Testis (tissue), 3 donors: ENCODE measurements around the gene HHATL. TPM values are rescaled to one million over a fixed set of nuclear protein-coding genes. Genes with fewer than 3 reads are reported as not detected.

Source experiments
- DNase-seq: peaks from one replicate; pipeline ENCODE4 v3.0.0-alpha.2; 2019
- H3K27ac ChIP-seq, 2 donors: fragments of 200-600 bp; sonication (generic); one replicate each; pipeline ENCODE4 v1.5.1; 2019
- H3K27me3 ChIP-seq: fragments of 200-600 bp; sonication (generic); one replicate; pipeline ENCODE4 v1.5.1; 2019
- H3K36me3 ChIP-seq: fragments of 200-600 bp; sonication (generic); one replicate; pipeline ENCODE4 v1.5.1; 2017; ENCODE audit warnings: low read depth; ENCODE audit errors: missing control alignments
- H3K4me1 ChIP-seq: fragments of 200-600 bp; sonication (generic); one replicate; pipeline ENCODE4 v1.5.1; 2019
- H3K4me3 ChIP-seq, 2 donors: fragments of 200-600 bp; sonication (generic); one replicate each; pipeline ENCODE4 v1.5.1; 2017 to 2019
- H3K9me3 ChIP-seq: fragments of 200-600 bp; sonication (generic); one replicate; pipeline ENCODE4 v1.5.1; 2017
- POLR2A ChIP-seq: fragments of 450-650 bp; IDR thresholded peaks from one replicate; pipeline ENCODE4 v1.6.1; 2017; ENCODE audit warnings: antibody characterized with exemption, mild to moderate bottlenecking, moderate library complexity
- WGBS, 2 donors: methylation state at CpG; one replicate each; pipeline ENCODE4 v1.1.5; 2018; 5-methylcytosine and 5-hydroxymethylcytosine counted together
- intact Hi-C: fragments of 100-400 bp; cut with DNase I; formaldehyde crosslinking; loops from one replicate; pipeline ENCODE4 v1.15.1; 2023; ENCODE audit warnings: low total_unique reads
- polyA plus RNA-seq: library from polyadenylated mRNA; stranded (reverse); fragments of 350-450 nt; fragmentation: Illumina TruSeq; extraction: RNeasy Lipid Tissue Mini Kit (QIAGEN cat#74804); gene quantifications from one replicate; pipeline ENCODE4 v1.2.3, GENCODE V29; 2014; ENCODE audit warnings: low read depth, low replicate concordance; ENCODE audit not compliant: insufficient read depth
- total RNA-seq, 2 donors: library from RNA; depleted of rRNA; stranded (reverse); fragments of >200 nt; gene quantifications; one replicate each; pipeline ENCODE4 v1.2.3, GENCODE V29; 2016
- TF ChIP-seq, protein P1 (sequence below), 3 experiments: fragments of 450-650 bp in 2 of 3; fragments of 200-600 bp in 1 of 3; sonication (generic) in 1 of 3; IDR thresholded peaks; one replicate each; pipeline ENCODE4 v1.5.1; 2016 to 2019; ENCODE audit warnings: antibody characterized with exemption in 3 of 3, mild to moderate bottlenecking in 2 of 3, moderate library complexity in 1 of 3

HHATL gene
- total and polyA plus RNA-seq, 3 donors from 2014 or later, result 6.1 to 7.2 (median 6.4) TPM

DNA sequence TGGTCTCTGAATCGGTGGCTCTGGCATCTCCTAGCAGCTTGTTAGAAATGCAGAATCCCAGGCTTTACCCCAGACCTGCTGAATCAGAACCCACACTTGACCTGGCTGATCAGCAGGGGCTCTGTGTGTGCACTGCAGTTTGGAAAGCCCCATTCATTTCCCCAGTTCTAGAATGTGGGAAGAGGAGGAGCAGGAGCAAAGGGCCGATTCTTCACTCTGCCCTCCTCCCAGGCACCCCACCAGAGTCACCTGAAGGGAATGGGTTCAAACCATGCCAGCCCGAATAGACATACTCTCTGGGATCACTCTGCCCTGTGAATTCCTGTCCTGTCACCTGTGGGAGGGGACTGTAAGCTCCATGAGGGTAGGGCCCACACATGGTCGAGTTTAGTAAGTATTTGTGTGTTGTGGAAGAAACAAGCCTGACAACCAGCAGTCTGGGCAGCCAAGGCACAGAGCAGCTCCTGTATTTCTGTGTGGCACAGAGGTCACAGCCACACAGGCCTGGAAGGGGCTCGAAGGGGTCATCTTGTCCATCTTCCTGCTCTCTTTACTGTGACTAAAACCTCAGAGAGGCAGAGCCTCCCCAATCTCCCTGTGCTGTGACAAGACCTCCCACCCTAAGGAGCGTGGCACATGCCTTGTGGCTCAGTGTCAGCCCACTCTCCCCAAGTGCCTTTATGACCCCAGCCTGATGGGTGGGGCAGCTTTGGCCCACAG is 29.0 kb upstream of the HHATL start:
- Histone ChIP-seq H3K4me1 (peaks cover 18% of the 10 kb centered on the region), H3K36me3 (no peaks in the 10 kb centered on the region), H3K4me3 (no peak overlapping the region), H3K27me3 (no peaks in the 10 kb centered on the region), H3K27ac (peak overlapping the region; percentile 53 to 74), H3K9me3 (no peaks in the 10 kb centered on the region)
- TF ChIP-seq, protein P1, sequence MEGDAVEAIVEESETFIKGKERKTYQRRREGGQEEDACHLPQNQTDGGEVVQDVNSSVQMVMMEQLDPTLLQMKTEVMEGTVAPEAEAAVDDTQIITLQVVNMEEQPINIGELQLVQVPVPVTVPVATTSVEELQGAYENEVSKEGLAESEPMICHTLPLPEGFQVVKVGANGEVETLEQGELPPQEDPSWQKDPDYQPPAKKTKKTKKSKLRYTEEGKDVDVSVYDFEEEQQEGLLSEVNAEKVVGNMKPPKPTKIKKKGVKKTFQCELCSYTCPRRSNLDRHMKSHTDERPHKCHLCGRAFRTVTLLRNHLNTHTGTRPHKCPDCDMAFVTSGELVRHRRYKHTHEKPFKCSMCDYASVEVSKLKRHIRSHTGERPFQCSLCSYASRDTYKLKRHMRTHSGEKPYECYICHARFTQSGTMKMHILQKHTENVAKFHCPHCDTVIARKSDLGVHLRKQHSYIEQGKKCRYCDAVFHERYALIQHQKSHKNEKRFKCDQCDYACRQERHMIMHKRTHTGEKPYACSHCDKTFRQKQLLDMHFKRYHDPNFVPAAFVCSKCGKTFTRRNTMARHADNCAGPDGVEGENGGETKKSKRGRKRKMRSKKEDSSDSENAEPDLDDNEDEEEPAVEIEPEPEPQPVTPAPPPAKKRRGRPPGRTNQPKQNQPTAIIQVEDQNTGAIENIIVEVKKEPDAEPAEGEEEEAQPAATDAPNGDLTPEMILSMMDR (IDR thresholded peaks at IDR 0.05), result no peak
- intact Hi-C loops, result no loop called here
- WGBS, 2 donors, result 76 to 80% methylated on average over 4 to 6 of the region's 6 CpGs
- peak; percentile 11 for DNase-seq

DNA sequence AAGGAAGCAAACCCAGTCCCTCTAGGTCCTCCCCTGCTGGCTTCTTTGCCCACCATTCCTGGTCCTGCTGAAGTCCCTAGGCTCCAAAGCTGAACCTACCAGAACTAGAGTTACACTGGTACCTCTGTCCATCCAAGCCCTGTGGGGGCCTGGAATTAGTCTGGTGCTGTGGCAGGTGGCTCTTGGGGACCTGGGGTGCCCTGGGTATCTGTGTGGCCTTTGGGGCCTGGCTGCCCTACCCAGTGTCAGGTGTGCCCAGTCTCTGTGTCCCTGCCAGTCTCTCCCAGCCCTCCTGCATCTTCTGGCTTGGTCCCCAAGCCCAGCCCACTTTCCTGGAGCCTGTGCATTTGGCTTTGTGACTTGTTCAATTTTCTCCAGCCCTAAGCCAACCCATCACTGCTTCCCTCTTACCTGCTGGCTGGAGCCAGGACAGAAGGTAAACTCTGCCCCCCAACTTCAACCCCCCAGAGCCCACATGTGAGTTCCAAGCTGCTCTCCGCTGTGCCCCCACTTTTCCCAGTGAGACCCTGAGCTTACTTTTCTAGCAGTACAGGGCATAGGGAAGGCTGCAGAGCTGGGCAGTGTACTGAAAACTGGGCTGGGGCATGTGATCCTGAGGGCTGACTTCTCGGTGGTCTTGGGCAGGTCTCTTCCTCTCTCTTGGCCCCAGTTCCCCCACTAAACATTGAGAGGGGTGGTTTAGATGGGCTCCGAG is 28.3 kb upstream of the HHATL start:
- no peak for DNase-seq
- TF ChIP-seq, protein P1 (IDR thresholded peaks at IDR 0.05), result no peak
- no peak for TF ChIP-seq POLR2A
- Histone ChIP-seq H3K4me1 (peaks cover 18% of the 10 kb centered on the region), H3K9me3 (no peaks in the 10 kb centered on the region), H3K27me3 (no peaks in the 10 kb centered on the region), H3K4me3 (no peak overlapping the region), H3K27ac (peak overlapping the region in 1 of 2 donors; percentile 53), H3K36me3 (no peaks in the 10 kb centered on the region)
- WGBS, 2 donors, result 91 to 100% methylated on average over 2 to 3 of the region's 3 CpGs
- intact Hi-C loops, result no loop called here

- no peak overlapping the region for H3K27ac ChIP-seq
- H3K4me1 ChIP-seq, result peaks cover 18% of the 10 kb centered on the region
- no peak for DNase-seq
Observed at GRCh38 chr3:42730294-42730693, 27.7 kb upstream of the HHATL start.

DNA sequence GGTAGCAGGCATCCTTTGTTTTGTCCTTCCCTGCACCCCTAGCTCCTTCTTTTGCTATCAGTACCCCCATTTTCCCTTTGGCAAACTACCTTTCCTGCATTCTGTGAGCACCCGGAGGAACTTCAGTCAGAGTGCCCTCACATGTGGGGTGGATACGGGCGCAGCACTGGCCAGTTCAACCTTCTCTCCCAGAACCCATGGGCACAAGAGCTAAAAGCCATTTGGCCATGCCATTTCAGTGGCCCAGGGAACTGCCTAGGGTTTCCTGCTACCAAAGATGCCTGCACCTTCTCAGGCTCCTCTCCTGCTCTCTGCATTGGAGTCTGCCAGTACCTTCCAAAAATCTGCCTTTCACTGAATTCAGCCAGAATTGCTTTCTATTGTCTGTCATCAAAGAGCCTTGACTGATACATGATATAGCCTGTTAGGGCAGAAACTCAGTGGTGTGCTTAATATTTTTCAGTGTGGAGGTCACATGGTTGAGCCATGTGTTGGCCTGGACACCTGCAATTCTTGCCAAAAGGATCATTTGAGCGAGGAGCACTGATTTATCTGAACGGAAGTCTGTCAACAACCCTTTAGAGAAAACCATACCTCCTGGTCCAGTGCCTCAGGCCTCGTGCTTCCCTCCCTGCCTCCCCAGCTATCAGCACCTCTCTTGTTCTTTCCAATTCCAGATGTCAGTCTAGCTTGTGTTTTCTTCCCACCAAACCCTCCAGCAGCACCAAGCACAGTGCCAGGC is 27.0 kb upstream of the HHATL start:
- intact Hi-C loops, result no loop called here
- H3K4me3 ChIP-seq, result no peak overlapping the region
- peak overlapping the region in 1 of 2 donors; percentile 30 for H3K27ac ChIP-seq
- WGBS, 2 donors, result 72 to 81% methylated on average over 6 of the region's 6 CpGs
- H3K4me1 ChIP-seq, result peaks cover 18% of the 10 kb centered on the region
- no peaks in the 10 kb centered on the region for H3K27me3 ChIP-seq
- no peak for TF ChIP-seq POLR2A
- TF ChIP-seq, protein P1 (IDR thresholded peaks at IDR 0.05), result no peak
- DNase-seq, result peak; percentile 10
- H3K9me3 ChIP-seq, result no peaks in the 10 kb centered on the region
- H3K36me3 ChIP-seq, result no peaks in the 10 kb centered on the region

More at GRCh38 chr3:42730294-42730693, 27.7 kb upstream of the HHATL start:
- Histone ChIP-seq H3K36me3 (no peaks in the 10 kb centered on the region), H3K9me3 (no peaks in the 10 kb centered on the region), H3K4me3 (no peak overlapping the region), H3K27me3 (no peaks in the 10 kb centered on the region)
- 81 to 91% methylated on average over 9 to 11 of the region's 11 CpGs for WGBS, 2 donors
- intact Hi-C loops, result no loop called here
- TF ChIP-seq, protein P1 (IDR thresholded peaks at IDR 0.05), result no peak
- TF ChIP-seq POLR2A, result no peak
